HG02571 (cell line): ENCODE data around the gene SBF2.

Experiments used
- ATAC-seq: cut with Tn5 transposase; IDR thresholded peaks from one replicate; pipeline ENCODE4 v1.9.1; 2021; ENCODE audit warnings: mild to moderate bottlenecking, moderate library complexity; ENCODE audit not compliant: unreplicated experiment

Gene SBF2

DNA sequence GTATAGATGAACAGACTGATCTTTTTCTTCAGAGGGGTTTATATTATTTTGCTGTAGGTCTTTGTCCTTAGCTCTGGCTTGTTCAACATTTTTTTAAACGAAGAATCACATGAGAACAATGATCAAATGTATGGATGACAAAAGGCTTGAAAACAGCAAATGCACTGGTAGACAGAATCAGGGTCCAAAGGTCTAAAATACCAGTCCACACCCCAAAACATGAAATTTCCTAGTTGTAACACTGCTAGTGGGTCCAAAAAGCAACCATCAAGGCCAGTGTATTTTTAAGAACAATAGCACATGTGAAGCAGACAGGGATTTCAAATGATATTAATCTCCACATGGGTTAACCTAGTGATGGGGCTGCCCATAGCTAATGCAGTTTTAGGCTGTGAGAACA is 468.1 kb downstream of the SBF2 start:
- no peak for ATAC-seq

DNA sequence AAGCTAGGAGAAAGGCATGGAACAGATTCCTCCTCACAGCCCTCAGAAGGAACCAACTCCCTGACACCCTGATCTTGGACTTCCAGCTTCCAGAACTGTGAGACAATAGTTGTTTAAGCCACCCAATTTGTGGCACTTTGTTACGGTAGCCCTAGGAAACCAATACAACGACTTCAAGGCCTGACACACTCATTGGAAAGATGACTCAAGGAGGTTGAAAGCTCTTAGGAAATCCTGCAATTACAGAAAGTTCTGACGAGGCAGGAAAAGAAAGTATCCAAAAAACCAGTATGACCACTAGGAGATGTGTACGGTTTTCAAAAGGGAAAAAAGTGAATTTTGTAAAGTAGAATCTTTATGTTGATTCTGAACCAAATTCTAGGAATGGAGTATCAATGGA is 468.7 kb downstream of the SBF2 start:
- no peak for ATAC-seq

DNA sequence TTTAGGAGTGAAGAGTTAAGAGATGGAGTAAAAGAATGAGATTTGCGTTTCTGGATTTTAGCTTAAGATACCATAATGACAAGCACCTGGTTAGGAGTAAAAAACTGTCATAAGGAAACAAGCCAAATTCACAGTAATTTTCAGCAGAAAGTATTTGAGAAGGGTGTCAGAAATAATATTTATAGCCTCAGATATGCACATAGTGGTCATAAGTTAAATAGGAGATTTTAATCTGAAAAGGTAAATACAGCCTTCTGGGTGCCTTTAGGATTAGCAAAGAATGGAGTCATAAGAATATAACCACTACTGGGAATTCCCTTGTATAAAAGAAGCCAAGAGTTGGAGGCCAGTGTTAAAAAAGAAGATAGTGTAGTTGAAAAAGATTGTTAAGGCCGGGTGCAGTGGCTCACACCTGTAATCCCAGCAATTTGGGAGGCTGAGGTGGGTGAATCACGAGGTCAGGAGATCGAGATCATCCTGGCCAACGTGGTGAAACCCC is 470.1 kb downstream of the SBF2 start:
- no peak for ATAC-seq

DNA sequence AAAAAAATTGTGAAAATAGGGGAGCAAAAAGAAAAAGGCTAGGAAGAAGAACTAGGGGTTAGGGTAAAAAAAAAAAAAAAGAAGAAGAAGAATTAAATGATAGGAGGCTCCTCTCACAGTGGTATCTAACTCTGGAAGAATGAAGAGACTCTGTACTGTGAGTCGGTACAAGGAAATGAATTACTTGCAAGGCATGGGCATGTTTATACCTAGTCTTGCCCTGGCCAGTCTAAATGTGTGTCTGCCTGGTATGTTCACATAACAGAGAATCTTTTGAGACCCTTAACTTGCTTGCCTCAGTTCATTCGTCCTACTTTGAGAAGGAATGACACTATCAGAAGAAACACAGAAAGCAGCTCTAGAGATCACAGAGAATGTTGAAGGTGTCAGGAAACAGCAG is 470.6 kb downstream of the SBF2 start:
- ATAC-seq, result no peak

DNA sequence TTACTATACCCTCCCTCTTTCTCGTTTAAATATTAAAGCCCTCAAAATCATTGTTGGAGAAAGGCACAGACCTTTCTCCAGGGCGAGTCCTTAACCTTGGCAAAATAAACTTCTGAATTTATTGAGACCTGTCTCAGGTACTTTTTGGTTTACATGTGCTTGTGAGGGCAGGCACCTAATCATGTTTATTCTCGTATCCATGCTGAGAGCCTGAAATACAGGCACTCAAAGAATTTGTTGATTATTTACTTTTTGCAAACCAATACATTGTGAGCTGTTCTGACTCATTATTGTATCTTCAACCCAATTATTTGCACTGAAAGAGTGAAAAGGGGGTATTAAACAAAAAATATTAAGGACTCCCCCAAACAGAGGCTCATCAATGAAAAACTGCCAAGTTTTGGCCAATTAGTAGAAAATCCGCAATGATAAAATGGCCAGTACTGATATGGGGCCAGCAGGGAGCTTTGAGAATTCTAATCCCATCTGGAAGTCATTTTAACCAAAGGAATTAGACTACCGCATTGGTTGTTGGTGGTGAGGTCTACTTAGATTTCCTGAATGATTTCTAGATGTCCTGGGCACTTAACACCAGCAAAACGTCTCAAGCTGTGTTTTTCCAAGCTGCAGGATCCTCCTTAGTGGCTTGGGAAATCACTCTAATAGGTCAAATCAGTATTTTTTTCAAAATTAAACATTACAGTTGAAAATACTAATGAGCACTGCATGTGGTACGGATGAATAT is 472.8 kb downstream of the SBF2 start:
- ATAC-seq, result no peak

DNA sequence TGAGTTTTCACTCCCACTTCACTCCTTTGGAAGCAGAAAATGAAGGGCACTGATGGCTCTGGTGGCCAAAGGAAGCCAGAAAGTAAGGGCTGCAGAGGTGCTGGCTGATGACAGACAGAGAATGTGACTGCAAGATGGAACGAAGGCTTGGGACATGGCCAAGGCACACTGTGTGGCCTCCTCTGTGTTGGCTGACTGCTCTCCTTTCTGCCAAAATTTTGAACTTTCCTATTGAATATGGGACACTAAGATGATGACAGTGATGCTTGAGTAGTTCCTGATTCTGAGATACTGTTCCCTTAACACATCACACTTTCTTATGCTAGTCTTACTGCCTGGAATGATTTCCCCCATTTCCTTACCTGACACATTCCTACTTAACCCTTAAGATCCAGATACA is 473.8 kb downstream of the SBF2 start:
- no peak for ATAC-seq

DNA sequence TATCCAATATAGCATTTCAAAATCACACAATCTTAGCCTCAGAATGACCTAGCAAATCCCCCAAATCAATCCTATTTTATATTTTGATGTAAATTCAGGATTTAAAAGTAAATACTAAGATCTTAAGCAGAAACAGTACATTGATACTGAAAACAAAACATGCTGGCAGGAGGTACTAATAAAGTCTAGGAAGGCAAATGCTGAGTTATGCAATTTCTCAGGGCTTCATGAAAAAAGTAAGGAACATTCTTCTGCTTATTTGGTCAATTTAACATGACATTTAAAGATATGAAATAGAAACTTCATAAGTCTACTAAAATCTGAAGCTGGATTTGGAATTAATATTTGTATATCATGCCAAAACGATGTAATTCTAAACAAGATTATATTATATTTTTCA is 476.8 kb downstream of the SBF2 start:
- ATAC-seq, result no peak

DNA sequence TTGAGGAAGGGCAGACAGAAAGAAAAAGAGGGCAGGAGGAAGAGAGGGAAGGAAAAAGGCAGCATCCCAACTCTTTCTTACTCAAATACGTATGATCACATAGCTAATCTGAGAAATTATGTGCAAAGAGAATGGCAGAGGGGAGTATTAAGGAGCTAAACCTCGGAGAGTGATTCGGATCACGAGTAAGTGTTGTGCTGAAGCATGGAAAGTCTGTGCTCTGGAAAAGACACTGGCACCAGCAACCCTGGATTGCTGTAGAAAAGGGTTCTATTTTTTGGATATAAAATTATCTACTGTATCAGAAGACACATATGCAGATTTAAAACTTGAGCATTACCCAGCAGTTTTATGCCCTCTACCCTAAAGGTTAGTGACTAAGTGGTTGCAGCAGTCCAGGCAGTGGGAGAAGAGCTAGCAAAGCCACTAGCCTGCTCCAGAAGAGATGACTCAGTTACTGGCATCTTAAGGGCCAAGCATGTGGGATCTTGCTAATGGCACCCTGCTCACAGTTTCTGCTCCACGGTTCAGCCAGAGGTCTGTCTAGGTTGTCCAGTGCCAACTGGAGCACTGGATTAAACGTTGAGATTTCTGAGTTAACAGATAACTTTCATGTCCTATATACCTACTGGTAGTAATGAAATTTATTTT is 478.4 kb downstream of the SBF2 start:
- ATAC-seq, result no peak

DNA sequence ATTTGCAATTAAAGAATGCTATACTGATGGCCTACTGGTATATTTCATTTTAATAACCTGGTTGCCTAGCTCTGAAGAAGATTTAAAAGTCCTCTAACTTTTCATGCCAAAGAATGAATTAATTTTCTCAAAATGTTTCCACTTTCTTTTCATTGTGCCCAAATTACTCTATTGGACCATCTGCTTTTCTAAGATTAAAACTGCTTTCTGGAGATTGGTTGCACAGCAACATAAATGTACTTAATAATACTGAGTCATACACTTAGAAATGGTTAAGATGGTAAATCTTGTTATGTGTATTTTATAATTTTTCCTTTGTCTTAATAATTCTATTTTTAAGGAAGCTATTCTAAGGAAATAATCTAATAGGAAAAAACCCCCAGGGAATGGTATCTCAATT is 479.9 kb downstream of the SBF2 start:
- no peak for ATAC-seq

DNA sequence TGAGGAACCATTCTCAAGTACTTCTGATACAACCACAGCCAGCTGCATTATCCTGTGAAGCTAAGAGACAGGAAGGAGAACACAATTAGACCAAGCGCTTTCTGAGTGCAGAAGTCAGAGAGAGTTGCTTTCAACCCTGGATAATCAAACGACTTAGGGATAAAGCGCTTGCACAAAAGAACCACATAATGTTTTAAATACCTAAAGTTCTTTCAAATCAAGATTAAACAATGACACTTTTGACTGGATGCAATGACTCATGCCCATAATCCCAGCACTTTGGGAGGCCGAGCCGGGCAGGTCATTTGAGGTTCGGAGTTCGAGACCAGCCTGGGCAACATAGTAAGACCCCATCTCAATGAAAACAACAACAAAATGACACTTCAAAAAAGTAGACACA is 485.1 kb downstream of the SBF2 start:
- ATAC-seq, result no peak

DNA sequence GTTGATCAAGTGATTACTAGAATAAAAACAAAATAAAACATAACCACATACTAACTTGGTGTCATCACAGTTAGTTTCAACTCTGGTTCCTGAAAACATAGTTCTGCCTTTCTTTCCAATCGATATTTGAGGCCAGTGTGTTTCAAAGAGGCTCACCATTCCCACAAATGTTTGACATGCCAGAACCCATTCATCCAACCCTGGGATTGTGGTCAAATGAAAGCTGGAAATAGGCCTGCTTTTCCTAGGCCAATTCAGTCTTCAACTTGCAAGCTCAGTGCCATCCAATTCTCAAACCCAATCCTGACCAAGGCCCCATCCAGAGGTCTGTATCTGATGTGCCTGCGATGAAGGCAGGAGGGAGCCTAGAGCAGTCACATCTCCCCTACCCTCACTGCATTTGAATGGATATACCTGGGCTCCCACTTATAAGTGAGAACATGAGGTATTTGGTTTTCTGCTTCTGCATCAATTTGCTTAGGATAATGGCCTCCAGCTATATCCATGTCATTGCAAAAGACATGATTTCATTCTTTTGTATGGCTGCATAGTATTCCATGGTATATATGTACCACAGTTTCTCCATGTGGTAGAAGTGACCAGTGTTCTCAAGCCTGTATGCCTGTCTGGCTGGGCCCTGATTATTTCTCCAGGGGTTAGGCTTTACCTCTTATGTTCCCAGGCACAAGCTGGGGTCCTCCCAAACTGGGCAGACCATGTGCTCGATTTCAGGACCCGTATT is 486.9 kb downstream of the SBF2 start:
- ATAC-seq, result no peak

DNA sequence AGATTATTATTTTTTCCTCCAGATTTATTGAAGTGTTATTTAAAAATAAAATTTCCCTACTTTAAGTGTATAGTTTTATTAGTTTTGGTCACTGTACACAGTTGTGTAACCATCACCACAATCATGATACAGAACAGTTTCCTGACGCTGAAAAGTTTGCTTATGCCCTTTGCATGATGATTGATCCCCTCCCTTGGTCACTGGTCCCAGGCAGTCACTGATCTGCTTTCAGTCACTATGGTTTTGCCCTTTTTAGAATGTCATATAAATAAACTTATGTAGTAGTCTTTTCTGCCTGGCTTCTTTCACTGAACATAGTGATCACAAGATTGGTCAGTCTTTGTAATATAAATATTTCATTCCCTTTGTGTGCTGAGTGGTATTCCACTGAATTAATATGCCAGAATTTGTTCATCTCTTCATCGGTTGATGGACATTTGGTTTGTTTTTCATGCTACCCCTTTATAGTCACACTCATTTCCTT is 489.6 kb downstream of the SBF2 start:
- no peak for ATAC-seq

DNA sequence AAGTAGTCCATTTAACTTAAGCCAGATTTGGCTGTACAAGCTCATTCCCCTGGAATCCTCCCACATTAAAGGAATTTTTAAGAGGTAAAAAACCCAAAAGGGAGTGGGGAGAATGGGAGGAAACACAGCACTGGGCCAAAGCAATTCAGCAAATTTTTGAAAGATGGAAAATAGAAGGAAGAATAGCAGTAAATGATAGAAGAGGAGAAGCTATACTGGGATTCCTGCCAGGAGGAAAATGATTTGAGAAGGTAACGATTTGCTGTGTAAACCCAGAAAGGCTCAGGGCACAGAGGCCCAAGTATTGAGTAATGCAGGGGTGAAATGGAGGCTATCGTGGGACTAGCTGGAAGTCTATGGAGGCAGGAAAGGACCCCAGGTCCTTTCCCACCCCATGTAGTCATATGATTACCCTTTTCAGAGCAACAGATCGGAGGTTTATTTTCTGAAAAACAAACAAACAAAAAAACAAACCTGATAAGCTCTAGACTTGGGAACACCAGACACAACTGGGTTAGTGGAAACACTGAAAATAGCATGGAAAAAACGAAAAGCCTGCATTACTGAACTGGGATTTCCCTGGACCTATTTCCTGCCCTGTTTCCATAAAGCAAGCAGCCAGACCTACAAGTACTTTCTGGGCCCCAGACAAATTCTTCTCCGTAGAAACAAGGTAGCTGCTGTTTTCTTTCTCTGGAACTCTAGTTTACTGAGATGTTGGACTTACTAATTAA is 490.2 kb downstream of the SBF2 start:
- no peak for ATAC-seq

DNA sequence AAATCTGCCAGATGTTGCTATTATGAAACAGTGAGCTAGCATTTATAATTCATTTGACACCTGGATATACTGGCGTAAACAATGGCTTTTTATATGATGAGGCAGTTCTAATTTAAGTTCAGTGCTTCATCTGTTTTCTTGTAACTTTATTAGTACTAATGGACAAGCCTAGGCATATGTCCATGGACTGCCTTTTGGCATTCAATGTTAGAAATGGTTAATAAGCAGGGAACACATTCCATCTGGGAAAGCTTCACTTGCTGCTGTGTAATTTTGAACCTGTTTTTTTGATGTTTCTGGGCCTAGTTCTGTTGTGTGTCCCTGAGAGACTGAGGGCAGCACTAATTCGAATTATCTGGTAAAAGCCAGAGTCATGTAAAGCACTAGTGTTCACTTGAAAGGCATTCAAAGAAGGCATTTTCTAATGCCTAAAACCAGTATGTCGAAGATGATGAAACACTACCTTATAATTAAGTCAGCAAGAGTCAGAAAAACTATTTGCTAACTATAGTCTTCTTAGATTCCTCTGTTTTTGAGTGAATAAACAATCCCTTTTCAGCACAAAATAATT is 491.6 kb downstream of the SBF2 start:
- no peak for ATAC-seq

DNA sequence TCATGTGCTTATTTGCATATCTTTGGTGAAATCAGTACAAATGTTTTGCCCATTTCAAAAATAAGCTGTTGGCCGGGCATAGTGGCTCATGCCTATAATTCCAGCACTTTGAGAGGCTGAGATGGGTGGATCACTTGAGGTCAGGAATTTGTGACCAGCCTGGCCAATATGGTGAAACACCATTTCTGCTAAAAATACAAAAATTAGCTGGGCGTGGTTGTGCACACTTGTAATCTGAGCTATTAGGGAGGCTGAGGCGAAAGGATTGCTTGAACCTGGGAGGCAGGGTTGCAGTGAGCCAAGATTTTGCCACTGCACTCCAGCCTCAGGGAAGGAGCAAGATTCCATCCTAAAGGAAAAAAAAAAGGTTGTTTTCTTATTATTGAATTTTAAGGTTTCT is 494.1 kb downstream of the SBF2 start:
- no peak for ATAC-seq

DNA sequence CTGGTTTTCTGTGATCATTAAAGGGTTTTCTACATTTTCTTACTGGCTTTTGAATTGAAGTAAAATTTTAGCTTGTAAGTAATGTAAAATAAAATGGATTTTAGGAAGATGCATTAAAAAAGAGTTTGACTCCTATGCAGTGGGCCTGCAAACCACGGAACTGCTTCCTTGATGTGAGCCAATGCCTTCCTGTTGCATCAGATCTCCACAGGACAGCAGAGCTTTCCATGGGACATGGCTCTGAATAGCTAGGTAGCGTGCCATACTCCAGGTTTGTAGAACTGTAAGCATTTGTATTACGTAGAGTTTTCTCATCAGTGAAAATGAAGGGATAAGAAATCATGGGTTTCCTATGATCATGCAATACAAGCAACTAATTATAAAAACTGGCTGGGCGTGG is 496.7 kb downstream of the SBF2 start:
- no peak for ATAC-seq

DNA sequence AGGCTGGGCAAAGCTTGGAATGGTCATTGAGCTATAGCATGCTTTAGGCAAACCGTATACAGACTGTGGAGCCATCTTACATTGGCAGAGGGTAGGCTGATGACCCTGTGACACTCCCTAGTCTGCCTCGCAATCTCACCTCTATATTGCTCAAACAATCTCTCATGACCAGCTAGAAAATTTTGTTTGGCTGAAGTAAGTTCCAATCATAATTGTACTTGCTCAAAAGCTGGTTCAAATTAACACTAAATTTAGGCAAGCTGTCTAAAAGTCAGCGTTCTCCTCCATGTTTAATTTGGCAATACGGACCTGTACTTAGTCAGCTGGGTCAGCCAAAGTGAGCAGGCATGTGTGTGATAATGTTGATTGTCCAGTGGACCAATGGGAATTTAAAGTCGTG is 497.2 kb downstream of the SBF2 start:
- ATAC-seq, result no peak

DNA sequence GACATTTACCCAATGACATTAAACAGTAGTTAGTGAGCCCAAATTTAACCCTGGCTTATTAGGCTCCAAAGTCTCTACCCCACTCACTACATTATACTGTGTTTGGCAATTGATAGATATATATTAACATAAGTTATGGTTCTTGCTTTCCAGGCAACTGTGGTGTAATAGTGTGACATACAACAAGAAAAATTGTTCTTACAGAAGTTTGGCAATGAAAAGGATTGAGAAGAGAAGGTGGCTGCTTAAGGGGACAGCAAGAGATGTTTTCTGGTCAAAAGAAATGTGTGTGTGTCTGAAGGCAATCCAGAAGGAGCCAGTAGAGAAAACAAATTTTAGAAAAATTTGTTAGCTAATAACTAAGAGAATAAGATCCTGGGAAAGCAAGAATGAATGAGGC is 497.8 kb downstream of the SBF2 start:
- ATAC-seq, result no peak

DNA sequence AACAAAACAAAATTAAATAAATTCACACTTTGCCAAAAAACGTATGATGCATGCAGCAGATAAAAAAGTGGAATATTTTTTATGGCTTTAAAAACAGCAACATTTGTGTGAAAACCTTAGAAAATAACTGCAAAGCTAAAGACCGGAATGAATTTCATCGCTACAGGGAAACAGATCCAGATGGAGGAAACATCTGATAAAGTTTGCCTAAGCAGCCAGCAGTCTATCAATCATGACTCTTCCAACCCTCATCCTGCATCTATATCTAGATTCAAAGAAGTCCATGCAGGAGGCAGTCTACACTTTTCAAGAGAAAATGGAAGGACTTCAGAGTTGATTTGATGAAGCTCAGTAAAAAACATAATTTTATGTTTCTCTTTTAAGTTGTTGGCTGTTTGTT is 503.3 kb downstream of the SBF2 start:
- ATAC-seq, result no peak

DNA sequence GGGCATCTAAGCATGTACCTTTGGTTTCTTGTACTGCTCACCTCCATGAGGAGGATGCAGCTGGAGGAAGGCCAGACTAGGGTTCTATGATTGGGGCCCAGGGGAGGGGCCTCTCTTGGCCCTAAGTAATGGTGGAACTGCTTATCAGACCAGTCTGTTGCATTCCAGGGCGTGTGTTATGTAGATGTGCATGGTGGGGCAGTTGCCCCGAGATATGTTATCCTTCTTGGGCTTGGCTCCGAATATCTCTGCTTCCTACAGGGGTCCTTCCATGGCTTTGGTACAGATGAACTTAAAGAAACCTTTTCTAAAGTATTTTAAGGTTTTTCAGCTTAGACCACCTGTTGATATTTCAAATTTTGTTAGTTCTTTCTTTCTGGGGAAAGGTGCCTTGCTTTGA is 504.1 kb downstream of the SBF2 start:
- no peak for ATAC-seq

DNA sequence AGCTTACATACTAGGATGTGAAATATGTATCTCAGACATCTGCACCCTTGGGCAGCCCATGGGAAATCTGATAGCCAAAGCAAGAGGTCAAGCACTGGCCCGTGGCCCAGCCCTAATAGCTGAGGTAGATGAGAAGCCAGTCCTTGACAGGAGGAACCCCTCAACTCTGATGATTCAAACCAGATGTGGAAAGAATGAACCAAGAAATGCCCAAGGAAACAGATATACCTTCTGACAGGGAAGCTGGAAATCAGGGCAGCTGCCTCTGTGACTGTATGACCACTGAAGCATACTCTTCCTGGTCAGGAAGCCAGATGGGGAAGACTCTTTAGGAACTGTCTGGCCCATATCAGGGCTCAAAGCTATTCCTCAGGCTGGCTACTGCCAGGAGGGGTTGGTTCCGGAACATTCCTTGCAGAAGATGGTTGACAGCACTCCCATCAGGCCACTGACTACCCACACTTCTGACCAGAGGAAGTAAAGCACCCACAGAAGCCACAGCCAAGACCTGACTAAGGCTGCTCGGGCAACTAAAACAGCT is 506.0 kb downstream of the SBF2 start:
- ATAC-seq, result no peak
